AG09319 (cell line): ENCODE measurements around the gene AGTRAP.

Source experiments
- DNase-seq: peaks from one replicate; pipeline ENCODE4 v3.0.0-alpha.2; 2010; ENCODE audit warnings: low read depth; ENCODE audit errors: extremely low read depth
- TF ChIP-seq, protein P1 (sequence below): IDR thresholded peaks from 2 replicates; pipeline ENCODE4 v1.5.1; 2011; ENCODE audit warnings: low read depth, mild to moderate bottlenecking, inconsistent platforms, low read length, moderate library complexity

The AGTRAP gene

DNA sequence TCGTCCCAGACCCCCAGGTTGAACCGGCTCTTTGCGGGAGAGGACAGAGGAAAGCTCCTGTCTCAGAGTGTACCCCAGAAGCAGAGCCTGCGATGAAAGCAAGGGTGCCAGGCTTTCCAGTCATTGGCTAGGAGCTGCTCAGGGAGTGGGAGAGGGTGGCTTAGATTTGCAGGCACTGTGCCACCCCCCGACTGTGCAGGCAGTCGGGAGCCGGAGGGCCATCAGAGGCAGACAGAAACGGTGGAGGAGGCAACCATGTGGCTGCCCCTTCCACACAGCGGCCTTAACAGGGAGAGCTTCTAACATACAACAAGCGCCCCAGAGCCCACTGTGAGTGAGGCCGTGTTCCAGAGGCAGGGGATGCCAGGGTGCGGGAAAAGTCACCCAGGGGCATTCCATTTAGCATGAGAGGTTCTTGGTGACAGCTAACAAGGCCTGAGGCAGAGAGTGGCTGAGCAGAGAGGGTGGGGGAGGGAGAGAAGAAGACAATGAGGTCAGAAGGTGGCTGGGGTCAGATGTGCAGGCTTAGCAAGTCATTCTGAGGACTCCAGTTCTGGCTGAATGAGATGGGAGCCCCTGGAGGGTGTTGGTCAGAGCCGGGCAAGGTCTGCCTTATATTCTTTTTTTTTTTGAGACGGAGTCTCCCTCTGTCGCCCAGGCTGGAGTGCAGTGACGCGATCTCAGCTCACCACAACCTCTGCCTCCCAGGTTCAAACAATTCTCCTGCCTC, 16.6 kb downstream of the AGTRAP start:
- no peak for DNase-seq
- TF ChIP-seq, protein P1, sequence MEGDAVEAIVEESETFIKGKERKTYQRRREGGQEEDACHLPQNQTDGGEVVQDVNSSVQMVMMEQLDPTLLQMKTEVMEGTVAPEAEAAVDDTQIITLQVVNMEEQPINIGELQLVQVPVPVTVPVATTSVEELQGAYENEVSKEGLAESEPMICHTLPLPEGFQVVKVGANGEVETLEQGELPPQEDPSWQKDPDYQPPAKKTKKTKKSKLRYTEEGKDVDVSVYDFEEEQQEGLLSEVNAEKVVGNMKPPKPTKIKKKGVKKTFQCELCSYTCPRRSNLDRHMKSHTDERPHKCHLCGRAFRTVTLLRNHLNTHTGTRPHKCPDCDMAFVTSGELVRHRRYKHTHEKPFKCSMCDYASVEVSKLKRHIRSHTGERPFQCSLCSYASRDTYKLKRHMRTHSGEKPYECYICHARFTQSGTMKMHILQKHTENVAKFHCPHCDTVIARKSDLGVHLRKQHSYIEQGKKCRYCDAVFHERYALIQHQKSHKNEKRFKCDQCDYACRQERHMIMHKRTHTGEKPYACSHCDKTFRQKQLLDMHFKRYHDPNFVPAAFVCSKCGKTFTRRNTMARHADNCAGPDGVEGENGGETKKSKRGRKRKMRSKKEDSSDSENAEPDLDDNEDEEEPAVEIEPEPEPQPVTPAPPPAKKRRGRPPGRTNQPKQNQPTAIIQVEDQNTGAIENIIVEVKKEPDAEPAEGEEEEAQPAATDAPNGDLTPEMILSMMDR: no peak

DNA sequence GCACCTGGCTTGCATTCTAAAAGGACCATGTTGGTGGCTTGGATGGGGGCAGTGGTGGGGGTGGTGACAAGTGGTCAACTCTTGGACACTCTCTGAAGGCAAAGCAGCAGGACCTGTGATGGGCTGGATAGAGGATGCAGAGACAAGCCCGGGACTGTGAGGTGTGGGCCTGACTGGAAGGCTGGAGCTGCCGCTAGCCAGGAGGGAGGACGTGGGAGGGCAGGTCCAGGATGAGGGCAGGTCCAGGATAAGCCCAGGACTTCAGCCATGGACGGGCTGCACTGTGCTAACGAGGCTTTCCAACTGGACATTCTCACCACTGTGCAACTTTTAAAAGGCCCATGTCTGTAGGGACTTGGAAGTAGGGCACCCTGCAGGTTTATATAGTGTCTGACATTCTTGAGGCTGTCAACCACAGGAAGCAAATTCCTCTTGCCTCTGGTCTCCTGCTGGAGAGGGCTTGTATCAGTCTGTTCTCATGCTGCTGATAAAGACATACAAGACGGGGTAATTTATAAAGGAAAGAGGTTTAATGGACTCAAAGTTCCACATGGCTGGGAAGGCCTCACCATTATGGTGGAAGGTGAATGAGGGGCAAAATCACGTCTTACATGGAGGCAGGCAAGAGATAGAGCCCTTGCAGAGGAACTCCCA, 17.7 kb downstream of the AGTRAP start:
- TF ChIP-seq, protein P1: no peak
- no peak for DNase-seq

DNA sequence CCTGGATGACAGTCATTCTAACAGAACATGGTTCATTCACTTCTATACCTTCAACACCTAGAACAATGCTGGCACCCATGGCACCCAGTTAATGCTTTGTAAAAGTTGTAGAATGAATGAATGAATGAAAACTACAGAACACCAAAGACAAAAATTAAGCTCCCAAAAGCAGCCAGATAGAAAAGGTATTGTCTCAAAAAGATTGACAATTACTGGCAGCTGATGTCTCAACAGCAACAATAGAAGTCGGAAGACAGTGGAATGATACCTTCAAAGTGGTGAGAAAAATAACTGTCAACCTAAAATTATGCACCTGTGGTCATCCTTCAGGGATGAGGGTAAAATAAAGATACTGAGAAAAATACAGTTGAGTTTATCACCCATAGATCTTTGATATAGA, 21.1 kb downstream of the AGTRAP start:
- no peak for DNase-seq
- TF ChIP-seq, protein P1: no peak

DNA sequence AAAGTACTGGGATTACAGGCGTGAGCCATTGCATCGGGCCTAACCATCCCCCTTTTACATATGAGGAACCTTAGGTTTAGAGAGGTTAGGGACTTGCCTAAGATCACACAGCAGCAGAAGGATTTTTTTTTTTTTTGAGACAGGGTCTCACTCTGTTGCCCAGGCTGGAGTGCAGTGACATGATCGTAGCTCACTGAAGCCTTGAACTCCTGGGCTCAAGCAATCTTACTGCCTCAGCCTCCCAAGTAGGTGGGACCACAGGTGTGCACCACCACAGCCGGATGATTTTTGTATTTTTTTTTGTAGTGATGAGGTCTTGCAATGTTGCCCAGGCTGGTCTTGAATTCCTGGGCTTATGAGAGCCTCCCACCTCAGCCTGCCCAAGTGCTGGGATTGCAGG, 23.9 kb downstream of the AGTRAP start:
- TF ChIP-seq, protein P1: no peak
- no peak for DNase-seq

DNA sequence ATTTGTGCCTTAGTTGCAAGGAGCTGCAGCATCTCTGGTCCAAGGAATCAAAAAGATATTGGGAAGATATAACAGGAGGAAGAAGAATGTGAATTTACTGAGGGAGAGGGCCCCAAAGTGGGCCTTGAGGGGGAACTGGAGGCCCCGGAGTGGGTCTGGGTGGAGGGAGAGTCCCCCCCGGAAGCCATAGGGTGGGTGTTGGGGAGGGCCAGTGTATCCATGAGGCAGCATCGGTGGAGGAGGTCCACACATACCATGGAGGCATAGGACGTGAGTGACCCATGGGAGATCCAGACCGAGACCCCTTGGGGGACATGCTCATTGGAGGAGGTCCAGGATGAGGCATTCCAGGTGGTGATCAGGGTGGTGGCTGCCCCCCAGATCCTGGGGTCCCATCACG, 25.3 kb downstream of the AGTRAP start:
- TF ChIP-seq, protein P1: no peak

DNA sequence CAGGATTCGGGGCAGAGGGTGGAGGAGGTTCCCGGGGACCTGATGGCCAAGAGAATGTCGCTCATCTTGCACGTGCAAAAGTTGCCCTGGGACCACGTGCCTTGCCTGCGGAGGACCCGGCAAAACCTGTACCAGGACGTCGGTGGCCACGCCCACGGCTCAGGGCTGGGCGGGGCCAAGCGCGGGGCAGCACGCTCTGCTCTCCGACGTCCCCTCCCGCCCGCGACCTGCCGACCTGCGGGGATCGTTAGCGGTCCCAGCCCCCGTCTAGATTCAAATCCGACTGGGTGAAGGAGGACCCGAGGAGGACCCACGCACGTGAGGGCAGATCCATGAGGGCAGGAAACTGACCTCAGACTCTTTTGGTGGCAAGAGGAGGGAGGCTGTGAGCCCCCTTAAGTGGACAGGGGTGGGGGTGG, 26.1 kb downstream of the AGTRAP start, which contains the start of gene C1orf167:
TSS of gene C1orf167 (plus strand) at position 206 of the 419 bp plus-strand sequence. CDS start 2,208 bp downstream, outside the sequence.
- TF ChIP-seq, protein P1: no peak
- no peak for DNase-seq

More for the DNA sequence above, 25.3 kb downstream of the AGTRAP start:
- no peak for DNase-seq

DNA sequence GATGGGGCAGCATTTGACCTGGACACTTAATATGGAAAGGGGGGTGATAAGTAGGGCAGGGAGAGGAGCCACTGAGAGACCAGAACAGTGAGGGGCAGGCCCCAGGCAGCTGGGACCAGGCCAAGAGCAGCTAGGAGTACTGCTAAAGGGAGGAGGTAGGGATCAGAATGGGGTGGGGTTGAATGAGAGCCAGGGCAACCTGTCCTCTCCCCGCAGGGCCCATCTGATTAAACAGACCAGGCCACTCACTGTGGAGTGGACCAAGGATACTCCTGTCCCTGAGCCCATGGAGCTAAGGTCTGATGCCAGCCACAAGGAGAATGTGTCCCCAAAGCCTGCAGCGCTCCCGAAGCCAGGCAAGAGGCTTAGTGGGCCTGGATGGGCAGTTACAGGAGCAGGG, 28.2 kb downstream of the AGTRAP start:
- TF ChIP-seq, protein P1: no peak
- no peak for DNase-seq
